Activated CD8-positive, alpha-beta memory T cell treated with anti-CD3 and anti-CD28 coated beads for 4 hours (primary cell): ENCODE data around the gene NR1D1.
"Not testable (repeated sequence)": the region's sequence is repeated elsewhere in the genome, so short reads cannot be mapped to it uniquely, and the experiment has no call there.

Experiments
- DNase-seq, 2 donors: peaks; one replicate each; pipeline ENCODE4 v3.0.0-alpha.2; 2020; ENCODE audit warnings: low read depth in 2 of 2

NR1D1 gene

DNA sequence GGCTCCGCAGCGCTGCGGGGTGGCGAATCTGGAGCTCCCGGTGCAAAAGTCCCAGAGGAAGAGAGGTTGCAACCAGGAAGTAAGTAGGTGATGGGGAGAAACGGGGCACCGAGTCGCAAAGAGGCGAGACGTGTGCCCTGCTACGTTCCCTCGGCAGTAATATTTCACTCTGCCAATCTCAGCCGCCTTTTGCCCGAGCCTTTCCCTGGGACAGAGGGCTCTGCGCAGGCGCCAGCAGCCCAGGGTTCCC, at the start of gene NR1D1:
Gene NR1D1 (minus strand): TSS at position 171 of the 250 bp plus-strand sequence. CDS start 495 bp downstream, outside the sequence.
- no peak for DNase-seq

- DNase-seq = no peak
Measured at GRCh38 chr17:40148527-40148926, 48.1 kb upstream of the NR1D1 start.

GRCh38 chr17:40145476-40145875, 45.1 kb upstream of the NR1D1 start:
- DNase-seq = no peak

GRCh38 chr17:40143166-40143565, 42.8 kb upstream of the NR1D1 start:
- DNase-seq = not testable (repeated sequence)

GRCh38 chr17:40139566-40140058, 39.2 kb upstream of the NR1D1 start:
- DNase-seq = no peak

DNA sequence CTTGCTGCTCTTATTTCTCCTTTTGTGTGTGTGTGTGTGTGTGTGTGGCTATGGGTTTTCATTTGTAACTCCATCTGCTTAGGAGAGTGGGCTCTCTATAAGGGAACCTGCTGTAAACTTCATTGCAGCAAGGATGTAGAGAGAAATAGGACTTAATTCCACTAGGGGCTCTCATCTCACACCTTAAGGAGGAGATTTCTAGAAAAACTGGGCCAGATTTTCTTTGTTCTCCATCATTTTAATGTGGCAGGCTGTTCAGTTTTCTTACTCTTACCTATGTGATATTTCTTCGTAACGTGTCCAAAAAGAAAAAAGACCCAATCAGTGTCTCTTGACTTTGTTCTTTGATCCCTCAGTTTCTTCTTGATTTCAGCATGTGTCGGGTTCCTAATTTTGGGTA, 35.4 kb upstream of the NR1D1 start:
- no peak for DNase-seq

- no peak for DNase-seq
Measured at GRCh38 chr17:40134184-40134583, 33.8 kb upstream of the NR1D1 start.

DNA sequence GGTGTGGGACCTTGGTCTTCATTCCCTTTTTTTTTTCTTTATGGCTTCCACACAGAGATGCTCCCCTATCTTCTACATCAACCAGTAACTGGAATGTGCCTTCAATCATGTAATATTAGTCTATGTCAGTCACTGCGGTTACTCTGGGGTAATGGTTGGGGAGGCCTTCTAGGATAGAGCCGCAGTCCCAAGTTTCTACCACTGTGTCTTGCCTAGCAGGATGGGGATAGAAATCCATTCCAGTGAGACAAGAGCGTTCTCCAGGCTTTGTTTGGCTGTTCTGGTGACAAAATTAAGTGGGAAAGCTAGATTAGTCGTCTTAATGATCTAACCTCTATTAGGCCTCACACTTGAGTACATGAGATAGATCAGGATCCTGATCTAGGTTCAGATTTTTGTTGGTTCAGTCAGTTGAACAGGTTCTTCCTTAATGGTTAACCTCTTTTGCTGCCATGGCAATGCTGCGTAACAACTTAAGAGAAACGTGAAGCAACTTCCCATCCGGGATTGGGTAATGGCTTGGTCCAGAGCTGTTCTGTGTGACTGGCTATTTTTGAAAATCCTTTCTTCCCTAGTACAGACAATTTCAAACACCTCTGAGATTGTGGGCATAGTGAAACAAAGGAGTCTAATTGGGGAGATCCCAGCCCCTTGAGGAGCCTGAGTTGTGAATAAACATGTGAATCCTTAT, 30.1 kb upstream of the NR1D1 start:
- DNase-seq = no peak

DNA sequence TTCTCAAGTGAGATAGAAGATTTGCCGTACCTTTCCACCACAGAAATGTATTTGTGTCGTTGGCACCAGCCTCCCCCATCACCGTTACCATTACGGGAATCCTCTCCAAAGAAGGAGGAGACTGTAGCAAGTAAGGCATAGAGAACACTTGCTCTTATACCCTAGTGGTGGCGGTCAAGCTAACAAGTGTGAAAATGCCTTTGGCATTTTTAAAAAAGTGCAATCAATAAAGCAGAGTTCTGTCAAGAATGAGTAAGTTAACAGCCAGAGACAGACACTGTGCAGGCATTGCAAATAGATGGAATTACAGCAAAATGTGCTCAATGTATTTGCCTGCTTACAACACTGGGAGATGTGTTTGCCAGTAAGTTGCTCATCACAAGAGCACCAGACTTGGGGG, 29.1 kb upstream of the NR1D1 start:
- DNase-seq = no peak

GRCh38 chr17:40124279-40125141, 24.1 kb upstream of the NR1D1 start:
- DNase-seq = no peak

- no peak for DNase-seq
Measured at GRCh38 chr17:40123811-40124114, 23.4 kb upstream of the NR1D1 start.

DNA sequence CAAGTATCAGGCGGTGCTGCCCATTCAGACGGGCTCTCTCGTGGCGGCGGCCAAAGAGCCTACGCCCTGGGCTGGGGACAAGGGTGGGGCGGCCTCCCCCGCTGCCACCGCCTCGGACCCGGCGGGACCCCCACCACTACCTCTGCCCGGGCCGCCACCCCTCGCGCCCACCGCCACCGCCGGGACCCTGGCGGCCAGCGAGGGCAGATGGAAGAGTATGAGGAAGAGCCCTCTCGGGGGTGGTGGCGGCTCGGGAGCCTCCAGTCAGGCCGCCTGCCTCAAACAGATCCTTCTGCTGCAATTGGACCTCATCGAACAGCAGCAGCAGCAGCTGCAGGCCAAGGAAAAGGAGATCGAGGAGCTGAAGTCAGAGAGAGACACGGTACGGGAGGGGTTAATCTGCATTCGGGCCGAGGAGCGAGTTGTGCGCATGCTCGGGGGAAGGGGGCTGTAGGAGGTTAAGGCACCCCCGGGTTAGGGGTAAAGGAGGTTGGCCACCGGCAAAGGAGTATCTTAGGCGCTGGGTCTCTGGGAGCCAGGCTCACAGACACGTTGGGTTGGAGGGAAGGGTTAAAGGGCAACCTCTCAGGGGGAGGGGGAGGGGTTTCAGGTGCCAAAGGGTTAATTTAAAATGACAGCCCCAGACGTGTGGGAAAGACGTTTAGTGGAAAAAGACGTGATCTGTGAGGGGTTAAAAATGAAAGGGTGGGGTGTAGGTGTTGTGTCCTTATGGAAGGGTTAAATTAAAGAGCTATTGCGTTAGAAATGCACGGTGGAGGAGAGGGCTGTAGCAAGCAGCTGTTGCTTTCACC, 22.8 kb upstream of the NR1D1 start:
- DNase-seq = no peak

GRCh38 chr17:40122136-40122998, 22.0 kb upstream of the NR1D1 start:
- no peak for DNase-seq

GRCh38 chr17:40121181-40122135, 21.1 kb upstream of the NR1D1 start, which contains the start of gene MSL1:
MSL1 (plus strand) TSS chr17:40121971; CDS start chr17:40122613, 642 bp downstream.
- DNase-seq = peak; percentile 75

GRCh38 chr17:40115101-40115436, 14.7 kb upstream of the NR1D1 start:
- no peak for DNase-seq

DNA sequence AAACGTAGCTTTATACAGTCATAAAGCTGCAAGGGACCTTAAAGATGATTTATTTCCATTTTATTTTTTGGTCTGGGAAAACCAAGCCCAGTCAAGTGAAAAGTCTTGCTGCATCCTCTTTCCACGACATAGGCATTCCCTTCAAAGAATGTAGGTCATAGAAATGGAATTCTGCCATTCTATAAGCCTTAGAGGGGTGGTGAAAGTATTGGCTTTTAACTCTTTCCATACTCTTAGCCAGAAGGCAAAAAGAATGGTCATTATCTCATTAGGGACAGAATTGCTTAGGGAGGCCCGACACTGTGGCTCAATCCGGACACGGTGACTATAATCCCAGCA, 13.5 kb upstream of the NR1D1 start:
- no peak for DNase-seq

DNA sequence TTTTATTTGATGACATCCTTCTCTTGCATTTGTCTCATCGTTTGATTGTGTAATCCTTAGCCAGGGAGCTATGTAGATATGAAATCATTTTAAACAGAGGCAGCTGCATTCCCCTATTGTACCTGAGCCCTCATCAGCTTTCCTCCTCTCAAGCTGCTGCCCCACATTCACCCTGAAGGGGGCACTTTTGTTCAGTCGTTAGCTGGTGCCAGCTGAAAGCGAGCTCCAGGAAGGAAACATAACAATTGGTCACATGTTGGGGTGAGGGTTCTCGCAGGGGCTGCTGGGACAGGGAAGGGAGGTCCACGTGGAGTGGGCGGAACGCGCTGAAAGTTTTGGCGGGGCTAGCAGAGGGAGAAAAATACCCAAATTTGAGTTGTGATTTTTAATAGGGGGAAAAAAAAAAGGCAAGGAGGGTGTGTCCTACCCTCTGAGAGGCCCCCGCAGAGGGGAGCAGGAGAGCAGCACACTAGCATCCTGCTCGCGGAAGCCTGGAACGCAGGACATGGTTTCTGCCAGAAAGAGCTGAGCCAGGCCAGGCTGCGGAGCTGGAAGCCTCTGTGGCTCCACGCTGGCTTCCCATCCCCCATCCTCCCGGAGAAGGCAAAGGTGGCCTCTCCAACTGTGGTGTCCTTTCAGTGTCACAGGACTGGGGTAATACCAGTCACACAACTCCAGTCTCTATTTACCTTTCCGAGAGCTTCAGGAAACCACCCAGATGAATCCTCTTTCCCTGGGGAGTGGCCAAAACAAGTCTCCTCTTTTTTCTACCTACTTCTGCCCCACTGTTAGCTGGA, 12.9 kb upstream of the NR1D1 start:
- DNase-seq = peak; percentile 78 to 88

GRCh38 chr17:40112718-40113109, 12.3 kb upstream of the NR1D1 start:
- no peak for DNase-seq

DNA sequence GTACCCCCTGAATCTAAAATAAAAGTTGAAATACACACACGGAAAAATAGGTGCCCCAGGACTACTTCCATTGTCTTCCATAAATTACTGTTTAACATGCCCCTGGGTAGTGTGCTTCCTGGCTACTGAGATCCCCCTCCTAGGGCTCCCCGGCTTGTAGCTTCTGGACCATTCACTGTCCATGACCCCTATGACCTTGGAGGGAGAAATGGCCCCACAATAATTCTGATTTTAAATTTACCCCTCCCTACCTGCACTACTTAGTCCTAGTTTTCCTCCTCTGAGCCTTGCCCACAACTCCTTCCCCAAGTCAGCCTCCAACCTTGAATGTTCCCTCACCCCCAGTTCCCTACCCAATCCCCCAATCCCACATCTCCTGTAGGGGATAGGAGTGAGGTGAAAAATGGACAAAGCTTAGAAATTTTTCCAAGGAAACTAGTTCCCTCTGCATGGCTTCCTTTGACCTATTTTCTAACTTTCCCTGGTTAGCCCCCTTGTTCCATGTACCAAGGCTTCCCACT, 11.9 kb upstream of the NR1D1 start:
- DNase-seq = no peak
